GM23338 (cell line): ENCODE data around the gene ANTXR1. TPM values are rescaled to one million over a fixed set of nuclear protein-coding genes. Genes with fewer than 3 reads are reported as not detected.

Source experiments
- ATAC-seq: fragments of 200-7000 bp; cut with Tn5 transposase; 3 replicates; pipeline ENCODE4 v1.9.1; 2020
- DNase-seq: peaks from one replicate; pipeline ENCODE4 v3.0.0-alpha.2; 2015; ENCODE audit warnings: low spot score
- H2AFZ ChIP-seq: fragments of 200-600 bp; sonication (generic); 2 replicates; pipeline ENCODE4 v1.8.0; 2016; ENCODE audit warnings: antibody characterized with exemption, mild to moderate bottlenecking, moderate library complexity
- H3F3A ChIP-seq: fragments of 200-600 bp; sonication (generic); replicated peaks from 2 replicates; pipeline ENCODE4 v1.8.0; 2017; ENCODE audit warnings: antibody characterized with exemption, mixed run types, low read depth
- H3K27ac ChIP-seq: fragments of 200-600 bp; sonication (generic); 2 replicates; pipeline ENCODE4 v1.6.1; 2016; ENCODE audit warnings: low read depth
- H3K27me3 ChIP-seq: fragments of 200-600 bp; sonication (generic); 2 replicates; pipeline ENCODE4 v1.8.0; 2016; ENCODE audit warnings: mild to moderate bottlenecking, mixed run types, moderate library complexity; ENCODE audit not compliant: insufficient read depth
- H3K36me3 ChIP-seq: fragments of 200-600 bp; sonication (generic); 2 replicates; pipeline ENCODE4 v1.8.0; 2016; ENCODE audit warnings: mild to moderate bottlenecking; ENCODE audit not compliant: insufficient read depth
- H3K4me1 ChIP-seq: fragments of 200-600 bp; sonication (generic); 2 replicates; pipeline ENCODE4 v1.8.0; 2016; ENCODE audit warnings: mild to moderate bottlenecking, moderate library complexity; ENCODE audit not compliant: insufficient read depth
- H3K4me2 ChIP-seq: fragments of 200-600 bp; sonication (generic); 2 replicates; pipeline ENCODE4 v1.7.1; 2017; ENCODE audit warnings: mixed run types
- H3K4me3 ChIP-seq: fragments of 200-600 bp; sonication (generic); 2 replicates; pipeline ENCODE4 v1.6.1; 2016; ENCODE audit warnings: mixed run types
- H3K79me2 ChIP-seq: fragments of 200-600 bp; sonication (generic); replicated peaks from 2 replicates; pipeline ENCODE4 v1.8.0; 2017; ENCODE audit warnings: mild to moderate bottlenecking; ENCODE audit not compliant: insufficient read depth
- H3K9me2 ChIP-seq: fragments of 200-600 bp; sonication (generic); 2 replicates; pipeline ENCODE4 v1.8.0; 2017; ENCODE audit not compliant: insufficient read depth
- H4K20me1 ChIP-seq: fragments of 200-600 bp; sonication (generic); replicated peaks from 2 replicates; pipeline ENCODE4 v1.8.0; 2017; ENCODE audit warnings: mild to moderate bottlenecking; ENCODE audit not compliant: insufficient read depth
- H3K27ac Mint-ChIP-seq: 2 replicates; pipeline ENCODE4 v1.8.0; 2020; ENCODE audit warnings: inconsistent platforms, mild to moderate bottlenecking, moderate library complexity, mixed read lengths
- H3K27me3 Mint-ChIP-seq: 3 replicates; pipeline ENCODE4 v1.8.0; 2022; ENCODE audit warnings: low read depth, mild to moderate bottlenecking, moderate library complexity, mixed read lengths, inconsistent platforms; ENCODE audit not compliant: insufficient read depth, poor library complexity
- H3K36me3 Mint-ChIP-seq: 3 replicates; pipeline ENCODE4 v1.8.0; 2021; ENCODE audit warnings: low read depth, mild to moderate bottlenecking, inconsistent platforms, moderate library complexity, mixed read lengths
- H3K4me1 Mint-ChIP-seq: 3 replicates; pipeline ENCODE4 v1.8.0; 2020; ENCODE audit warnings: mild to moderate bottlenecking, inconsistent platforms, mixed read lengths
- H3K4me3 Mint-ChIP-seq: 3 replicates; pipeline ENCODE4 v1.8.0; 2021; ENCODE audit warnings: moderate library complexity, mild to moderate bottlenecking, inconsistent platforms, mixed read lengths
- H3K9me3 Mint-ChIP-seq: 3 replicates; pipeline ENCODE4 v1.8.0; 2020; ENCODE audit warnings: moderate library complexity, mild to moderate bottlenecking, inconsistent platforms, mixed read lengths
- CREB1 ChIP-seq: fragments of 250-450 bp; sonication (Bioruptor Pico); IDR thresholded peaks from 2 replicates; pipeline ENCODE4 v1.5.0; 2020; ENCODE audit warnings: low read depth, mild to moderate bottlenecking, moderate library complexity
- EZH2 ChIP-seq: fragments of 200-600 bp; sonication (generic); IDR thresholded peaks from one replicate; pipeline ENCODE4 v1.8.0; 2017; ENCODE audit warnings: antibody characterized with exemption, mild to moderate bottlenecking, low read depth; ENCODE audit not compliant: unreplicated experiment
- JUNB ChIP-seq: IDR thresholded peaks from one replicate; pipeline ENCODE4 v1.6.1; 2016; ENCODE audit warnings: antibody characterized with exemption; ENCODE audit not compliant: unreplicated experiment
- NANOG ChIP-seq: IDR thresholded peaks from 2 replicates; pipeline ENCODE4 v1.6.1; 2016; ENCODE audit warnings: antibody characterized with exemption, borderline replicate concordance
- POLR2AphosphoS5 ChIP-seq: IDR thresholded peaks from 2 replicates; pipeline ENCODE4 v1.6.1; 2016; ENCODE audit warnings: antibody characterized with exemption, low read depth
- ZNF114 ChIP-seq: fragments of 250-450 bp; sonication (Bioruptor Pico); IDR thresholded peaks from 2 replicates; pipeline ENCODE4 v1.5.0; 2020; ENCODE audit warnings: mild to moderate bottlenecking, moderate library complexity
- ZNF331 ChIP-seq: fragments of 250-450 bp; sonication (Bioruptor Pico); IDR thresholded peaks from 2 replicates; pipeline ENCODE4 v1.5.0; 2020; ENCODE audit warnings: low read depth, mild to moderate bottlenecking, moderate library complexity
- polyA plus RNA-seq: library from polyadenylated mRNA; unstranded; fragments of >200 nt; fragmentation: Nextera tagmentation; extraction: Ambion mirVana; gene quantifications from 2 replicates; pipeline ENCODE4 v1.2.1, GENCODE V29; 2016
- total RNA-seq: library from RNA; depleted of rRNA; stranded (reverse); fragments of >200 nt; shearing (Covaris generic); gene quantifications from 2 replicates; pipeline ENCODE4 v1.2.3, GENCODE V29; 2014
- TF ChIP-seq, protein P1 (sequence below), 2 experiments: fragments of 200-600 bp in 1 of 2; sonication (generic) in 1 of 2; conservative IDR thresholded peaks; 2 replicates each; pipeline versions ENCODE4 v1.5.1 to v1.6.1; 2016 to 2017; ENCODE audit warnings: antibody characterized with exemption in 2 of 2, low read depth in 2 of 2, mild to moderate bottlenecking in 2 of 2, moderate library complexity in 1 of 2
- TF ChIP-seq, protein P2 (sequence below): fragments of 250-450 bp; sonication (Bioruptor Pico); IDR thresholded peaks from 2 replicates; pipeline ENCODE4 v1.5.0; 2020; ENCODE audit warnings: mild to moderate bottlenecking, moderate library complexity

Gene ANTXR1
- total and polyA plus RNA-seq, 2 experiments from 2014 or later: 16.1 to 23.1 TPM

DNA sequence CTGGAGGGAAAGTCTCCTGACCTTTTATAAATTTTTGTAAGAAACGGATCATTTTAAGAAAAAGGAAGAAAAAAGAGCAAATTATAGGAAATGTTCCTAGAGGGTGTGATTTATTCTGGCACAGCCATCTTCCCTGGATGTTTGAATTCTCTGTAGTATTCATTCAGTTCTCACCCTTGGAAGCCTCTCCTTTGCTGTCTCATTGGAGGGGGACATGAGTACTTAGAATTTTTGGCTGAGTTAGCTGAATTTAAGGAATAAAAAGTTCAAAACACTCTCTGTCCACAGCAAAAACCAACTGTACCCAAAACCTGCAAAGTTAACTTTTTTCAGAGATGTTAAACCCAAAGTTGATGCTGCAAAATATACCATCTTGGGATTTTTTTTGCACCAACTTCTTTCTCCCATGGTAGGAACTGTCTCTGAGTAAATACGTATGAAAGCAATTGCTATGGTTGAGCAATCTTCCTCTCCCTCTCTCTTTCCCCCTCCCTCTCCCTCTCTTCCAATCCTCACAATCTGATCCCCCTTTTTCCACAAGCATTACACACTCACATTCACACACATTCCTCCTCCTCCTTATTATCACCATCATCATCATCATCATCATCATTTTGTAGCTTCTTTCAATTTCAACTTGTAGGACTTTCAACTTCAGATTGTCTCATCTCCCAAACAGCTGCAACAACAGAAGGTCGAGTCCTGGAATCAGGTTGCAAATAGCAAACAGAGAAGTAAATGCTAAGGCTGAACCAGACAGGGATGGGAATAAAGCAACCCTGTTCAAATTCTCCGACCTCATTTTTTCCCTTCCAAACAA, 190.4 kb downstream of the ANTXR1 start:
- Mint-ChIP-seq H3K27me3 (no peaks in the 10 kb centered on the region), H3K27ac (no peak overlapping the region), H3K9me3 (peaks cover 15% of the 10 kb centered on the region), H3K4me3 (no peak overlapping the region), H3K4me1 (no peaks in the 10 kb centered on the region; the same call in 2 of the 3 replicates), H3K36me3 (peaks cover 26% of the 10 kb centered on the region)
- no peaks in the 10 kb centered on the region for H3K27me3 ChIP-seq
- H4K20me1 ChIP-seq: no peaks in the 10 kb centered on the region
- TF ChIP-seq NANOG (no peak), JUNB (no peak), ZNF331 (CRISPR knock-in tag) (no peak)
- TF ChIP-seq, protein P1, sequence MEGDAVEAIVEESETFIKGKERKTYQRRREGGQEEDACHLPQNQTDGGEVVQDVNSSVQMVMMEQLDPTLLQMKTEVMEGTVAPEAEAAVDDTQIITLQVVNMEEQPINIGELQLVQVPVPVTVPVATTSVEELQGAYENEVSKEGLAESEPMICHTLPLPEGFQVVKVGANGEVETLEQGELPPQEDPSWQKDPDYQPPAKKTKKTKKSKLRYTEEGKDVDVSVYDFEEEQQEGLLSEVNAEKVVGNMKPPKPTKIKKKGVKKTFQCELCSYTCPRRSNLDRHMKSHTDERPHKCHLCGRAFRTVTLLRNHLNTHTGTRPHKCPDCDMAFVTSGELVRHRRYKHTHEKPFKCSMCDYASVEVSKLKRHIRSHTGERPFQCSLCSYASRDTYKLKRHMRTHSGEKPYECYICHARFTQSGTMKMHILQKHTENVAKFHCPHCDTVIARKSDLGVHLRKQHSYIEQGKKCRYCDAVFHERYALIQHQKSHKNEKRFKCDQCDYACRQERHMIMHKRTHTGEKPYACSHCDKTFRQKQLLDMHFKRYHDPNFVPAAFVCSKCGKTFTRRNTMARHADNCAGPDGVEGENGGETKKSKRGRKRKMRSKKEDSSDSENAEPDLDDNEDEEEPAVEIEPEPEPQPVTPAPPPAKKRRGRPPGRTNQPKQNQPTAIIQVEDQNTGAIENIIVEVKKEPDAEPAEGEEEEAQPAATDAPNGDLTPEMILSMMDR (conservative IDR thresholded peaks at IDR 0.05; ENCODE audit: low read depth in 2 of 2): no peak
- DNase-seq: no peak
- H3K4me2 ChIP-seq: no peak overlapping the region
- no peak for ATAC-seq
- H3K27ac ChIP-seq: no peak overlapping the region
- no peak overlapping the region for H3K4me3 ChIP-seq
- no peaks in the 10 kb centered on the region for H3K79me2 ChIP-seq
- H3K36me3 ChIP-seq: 0 out of 2 replicates have a peak, but pooled peaks cover 4% of the 10 kb centered on the region
- no peaks in the 10 kb centered on the region; the same call in 1 of the 2 replicates for H3K9me2 ChIP-seq
- H3F3A ChIP-seq: no peaks in the 10 kb centered on the region
- H3K4me1 ChIP-seq: no peaks in the 10 kb centered on the region
- H2AFZ ChIP-seq: no peak overlapping the region

DNA sequence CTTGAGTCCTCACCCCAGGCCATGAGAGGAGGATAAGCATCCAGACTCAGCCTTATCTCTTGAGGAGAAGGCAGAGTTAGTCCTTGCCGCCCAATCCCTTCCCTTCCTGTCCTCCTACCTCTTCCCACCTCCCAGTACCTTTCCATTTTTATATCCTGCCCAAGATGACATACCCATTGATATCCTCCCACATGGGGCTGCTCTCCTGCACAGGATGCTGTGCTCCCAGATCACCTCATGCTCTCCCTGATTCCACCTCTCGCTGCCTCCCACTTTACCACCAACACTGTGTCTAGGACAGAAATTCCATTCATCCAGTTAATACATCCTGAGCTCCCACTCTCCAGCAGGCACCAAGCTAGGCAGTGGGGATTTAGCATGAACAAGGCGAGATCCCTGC, 191.7 kb downstream of the ANTXR1 start:
- H3K4me3 ChIP-seq: no peak overlapping the region
- H3K36me3 Mint-ChIP-seq: peaks cover 26% of the 10 kb centered on the region

DNA sequence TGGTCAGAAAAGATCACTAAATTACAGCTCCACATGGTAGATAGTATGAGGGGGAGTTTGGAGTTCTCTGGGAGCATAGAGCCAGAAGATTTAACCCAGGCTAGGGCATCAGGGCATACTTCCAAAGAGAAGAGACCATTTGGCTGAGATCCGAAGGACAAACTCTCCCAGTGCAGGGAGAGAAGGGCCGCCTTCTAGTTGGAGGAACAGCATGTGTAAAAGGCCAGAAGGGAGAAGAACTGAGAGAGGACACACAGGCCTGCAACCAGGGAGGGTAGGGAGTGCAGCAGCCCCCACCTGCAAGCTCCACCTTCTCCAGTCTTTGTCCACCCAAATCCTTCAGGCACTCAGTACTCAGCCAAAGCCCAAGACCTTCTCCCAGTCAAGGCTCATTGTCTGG, 192.1 kb downstream of the ANTXR1 start:
- Mint-ChIP-seq H3K4me3 (no peak overlapping the region), H3K27me3 (no peaks in the 10 kb centered on the region)
- H4K20me1 ChIP-seq: no peaks in the 10 kb centered on the region
- TF ChIP-seq POLR2AphosphoS5: no peak
- TF ChIP-seq ZNF114 (CRISPR knock-in tag): no peak
- TF ChIP-seq JUNB: no peak
- TF ChIP-seq, protein P2, sequence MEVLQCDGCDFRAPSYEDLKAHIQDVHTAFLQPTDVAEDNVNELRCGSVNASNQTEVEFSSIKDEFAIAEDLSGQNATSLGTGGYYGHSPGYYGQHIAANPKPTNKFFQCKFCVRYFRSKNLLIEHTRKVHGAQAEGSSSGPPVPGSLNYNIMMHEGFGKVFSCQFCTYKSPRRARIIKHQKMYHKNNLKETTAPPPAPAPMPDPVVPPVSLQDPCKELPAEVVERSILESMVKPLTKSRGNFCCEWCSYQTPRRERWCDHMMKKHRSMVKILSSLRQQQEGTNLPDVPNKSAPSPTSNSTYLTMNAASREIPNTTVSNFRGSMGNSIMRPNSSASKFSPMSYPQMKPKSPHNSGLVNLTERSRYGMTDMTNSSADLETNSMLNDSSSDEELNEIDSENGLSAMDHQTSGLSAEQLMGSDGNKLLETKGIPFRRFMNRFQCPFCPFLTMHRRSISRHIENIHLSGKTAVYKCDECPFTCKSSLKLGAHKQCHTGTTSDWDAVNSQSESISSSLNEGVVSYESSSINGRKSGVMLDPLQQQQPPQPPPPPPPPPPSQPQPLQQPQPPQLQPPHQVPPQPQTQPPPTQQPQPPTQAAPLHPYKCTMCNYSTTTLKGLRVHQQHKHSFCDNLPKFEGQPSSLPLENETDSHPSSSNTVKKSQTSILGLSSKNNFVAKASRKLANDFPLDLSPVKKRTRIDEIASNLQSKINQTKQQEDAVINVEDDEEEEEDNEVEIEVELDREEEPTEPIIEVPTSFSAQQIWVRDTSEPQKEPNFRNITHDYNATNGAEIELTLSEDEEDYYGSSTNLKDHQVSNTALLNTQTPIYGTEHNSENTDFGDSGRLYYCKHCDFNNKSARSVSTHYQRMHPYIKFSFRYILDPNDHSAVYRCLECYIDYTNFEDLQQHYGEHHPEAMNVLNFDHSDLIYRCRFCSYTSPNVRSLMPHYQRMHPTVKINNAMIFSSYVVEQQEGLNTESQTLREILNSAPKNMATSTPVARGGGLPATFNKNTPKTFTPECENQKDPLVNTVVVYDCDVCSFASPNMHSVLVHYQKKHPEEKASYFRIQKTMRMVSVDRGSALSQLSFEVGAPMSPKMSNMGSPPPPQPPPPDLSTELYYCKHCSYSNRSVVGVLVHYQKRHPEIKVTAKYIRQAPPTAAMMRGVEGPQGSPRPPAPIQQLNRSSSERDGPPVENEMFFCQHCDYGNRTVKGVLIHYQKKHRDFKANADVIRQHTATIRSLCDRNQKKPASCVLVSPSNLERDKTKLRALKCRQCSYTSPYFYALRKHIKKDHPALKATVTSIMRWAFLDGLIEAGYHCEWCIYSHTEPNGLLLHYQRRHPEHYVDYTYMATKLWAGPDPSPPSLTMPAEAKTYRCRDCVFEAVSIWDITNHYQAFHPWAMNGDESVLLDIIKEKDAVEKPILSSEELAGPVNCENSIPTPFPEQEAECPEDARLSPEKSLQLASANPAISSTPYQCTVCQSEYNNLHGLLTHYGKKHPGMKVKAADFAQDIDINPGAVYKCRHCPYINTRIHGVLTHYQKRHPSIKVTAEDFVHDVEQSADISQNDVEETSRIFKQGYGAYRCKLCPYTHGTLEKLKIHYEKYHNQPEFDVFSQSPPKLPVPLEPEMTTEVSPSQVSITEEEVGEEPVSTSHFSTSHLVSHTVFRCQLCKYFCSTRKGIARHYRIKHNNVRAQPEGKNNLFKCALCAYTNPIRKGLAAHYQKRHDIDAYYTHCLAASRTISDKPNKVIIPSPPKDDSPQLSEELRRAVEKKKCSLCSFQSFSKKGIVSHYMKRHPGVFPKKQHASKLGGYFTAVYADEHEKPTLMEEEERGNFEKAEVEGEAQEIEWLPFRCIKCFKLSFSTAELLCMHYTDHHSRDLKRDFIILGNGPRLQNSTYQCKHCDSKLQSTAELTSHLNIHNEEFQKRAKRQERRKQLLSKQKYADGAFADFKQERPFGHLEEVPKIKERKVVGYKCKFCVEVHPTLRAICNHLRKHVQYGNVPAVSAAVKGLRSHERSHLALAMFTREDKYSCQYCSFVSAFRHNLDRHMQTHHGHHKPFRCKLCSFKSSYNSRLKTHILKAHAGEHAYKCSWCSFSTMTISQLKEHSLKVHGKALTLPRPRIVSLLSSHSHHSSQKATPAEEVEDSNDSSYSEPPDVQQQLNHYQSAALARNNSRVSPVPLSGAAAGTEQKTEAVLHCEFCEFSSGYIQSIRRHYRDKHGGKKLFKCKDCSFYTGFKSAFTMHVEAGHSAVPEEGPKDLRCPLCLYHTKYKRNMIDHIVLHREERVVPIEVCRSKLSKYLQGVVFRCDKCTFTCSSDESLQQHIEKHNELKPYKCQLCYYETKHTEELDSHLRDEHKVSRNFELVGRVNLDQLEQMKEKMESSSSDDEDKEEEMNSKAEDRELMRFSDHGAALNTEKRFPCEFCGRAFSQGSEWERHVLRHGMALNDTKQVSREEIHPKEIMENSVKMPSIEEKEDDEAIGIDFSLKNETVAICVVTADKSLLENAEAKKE (CRISPR knock-in tag): no peak

More for the DNA sequence above, 191.7 kb downstream of the ANTXR1 start:
- Histone ChIP-seq H3K9me2 (no peaks in the 10 kb centered on the region; the same call in 1 of the 2 replicates), H3K27ac (no peak overlapping the region), H3K4me2 (no peak overlapping the region), H3K79me2 (no peaks in the 10 kb centered on the region), H3F3A (no peaks in the 10 kb centered on the region), H2AFZ (no peak overlapping the region), H3K4me1 (peaks cover 9% of the 10 kb centered on the region), H4K20me1 (no peaks in the 10 kb centered on the region), H3K27me3 (no peaks in the 10 kb centered on the region), H3K36me3 (0 out of 2 replicates have a peak, but pooled peaks cover 4% of the 10 kb centered on the region)
- H3K9me3 Mint-ChIP-seq: peaks cover 19% of the 10 kb centered on the region
- no peak for DNase-seq
- H3K4me3 Mint-ChIP-seq: no peak overlapping the region
- TF ChIP-seq NANOG (no peak), EZH2 (no peak), CREB1 (CRISPR knock-in tag) (no peak)
- peaks cover 2% of the 10 kb centered on the region; the same call in 1 of the 3 replicates for H3K4me1 Mint-ChIP-seq
- no peak overlapping the region; the same call in 1 of the 2 replicates for H3K27ac Mint-ChIP-seq
- ATAC-seq: no peak
- H3K27me3 Mint-ChIP-seq: no peaks in the 10 kb centered on the region

More for the DNA sequence above, 192.1 kb downstream of the ANTXR1 start:
- no peak overlapping the region for H3K27ac ChIP-seq
- DNase-seq (no peak), ATAC-seq (no peak)
- no peaks in the 10 kb centered on the region; the same call in 1 of the 2 replicates for H3K9me2 ChIP-seq
- no peak overlapping the region for H3K4me2 ChIP-seq
- no peaks in the 10 kb centered on the region for H3K27me3 ChIP-seq
- no peak overlapping the region for H3K4me3 ChIP-seq
- Mint-ChIP-seq H3K36me3 (peaks cover 26% of the 10 kb centered on the region), H3K9me3 (peaks cover 19% of the 10 kb centered on the region), H3K27ac (no peak overlapping the region), H3K4me1 (peaks cover 2% of the 10 kb centered on the region; the same call in 1 of the 3 replicates)
- 0 out of 2 replicates have a peak, but pooled peaks cover 4% of the 10 kb centered on the region for H3K36me3 ChIP-seq
- no peaks in the 10 kb centered on the region for H3F3A ChIP-seq
- no peak overlapping the region for H2AFZ ChIP-seq
- peaks cover 13% of the 10 kb centered on the region for H3K4me1 ChIP-seq
- no peaks in the 10 kb centered on the region for H3K79me2 ChIP-seq
